HG02884 (cell line): Measurements from ENCODE around the gene OBP2A.

Experiments used
- ATAC-seq: cut with Tn5 transposase; IDR thresholded peaks from one replicate; pipeline ENCODE4 v1.9.1; 2021; ENCODE audit warnings: mild to moderate bottlenecking, moderate library complexity; ENCODE audit not compliant: unreplicated experiment

The OBP2A gene

GRCh38 chr9:135575995-135576631 lies 30.2 kb downstream of the OBP2A start:
- no peak for ATAC-seq

- ATAC-seq, result no peak
Measured at GRCh38 chr9:135577256-135577655, 31.3 kb downstream of the OBP2A start.

- ATAC-seq, result no peak
Measured at GRCh38 chr9:135579356-135579755, 33.4 kb downstream of the OBP2A start.

GRCh38 chr9:135579889-135580660 lies 34.1 kb downstream of the OBP2A start:
- ATAC-seq, result no peak

- no peak for ATAC-seq
Measured at GRCh38 chr9:135580664-135581380, 34.9 kb downstream of the OBP2A start.

GRCh38 chr9:135581636-135582426 lies 35.9 kb downstream of the OBP2A start:
- ATAC-seq, result no peak

DNA sequence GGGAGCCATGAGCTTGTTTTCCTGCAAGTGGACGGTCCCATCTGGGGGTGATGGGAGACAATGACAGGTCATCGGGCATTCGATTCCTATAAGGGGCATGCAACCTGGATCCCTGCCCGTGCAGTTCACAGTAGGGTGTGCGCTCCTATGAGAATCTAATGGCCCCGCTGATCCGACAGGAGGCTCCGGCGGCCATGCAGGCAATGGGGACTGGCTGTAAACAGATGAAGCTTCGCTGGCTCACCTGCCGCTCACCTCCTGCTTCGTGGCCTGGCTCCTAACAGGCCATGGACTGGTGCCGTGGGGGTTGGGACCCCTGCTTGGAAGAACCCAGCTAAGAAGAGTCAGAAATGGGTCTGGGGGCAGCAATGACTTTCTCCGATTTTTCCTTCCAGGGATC lies 36.6 kb downstream of the OBP2A start:
- ATAC-seq, result no peak

DNA sequence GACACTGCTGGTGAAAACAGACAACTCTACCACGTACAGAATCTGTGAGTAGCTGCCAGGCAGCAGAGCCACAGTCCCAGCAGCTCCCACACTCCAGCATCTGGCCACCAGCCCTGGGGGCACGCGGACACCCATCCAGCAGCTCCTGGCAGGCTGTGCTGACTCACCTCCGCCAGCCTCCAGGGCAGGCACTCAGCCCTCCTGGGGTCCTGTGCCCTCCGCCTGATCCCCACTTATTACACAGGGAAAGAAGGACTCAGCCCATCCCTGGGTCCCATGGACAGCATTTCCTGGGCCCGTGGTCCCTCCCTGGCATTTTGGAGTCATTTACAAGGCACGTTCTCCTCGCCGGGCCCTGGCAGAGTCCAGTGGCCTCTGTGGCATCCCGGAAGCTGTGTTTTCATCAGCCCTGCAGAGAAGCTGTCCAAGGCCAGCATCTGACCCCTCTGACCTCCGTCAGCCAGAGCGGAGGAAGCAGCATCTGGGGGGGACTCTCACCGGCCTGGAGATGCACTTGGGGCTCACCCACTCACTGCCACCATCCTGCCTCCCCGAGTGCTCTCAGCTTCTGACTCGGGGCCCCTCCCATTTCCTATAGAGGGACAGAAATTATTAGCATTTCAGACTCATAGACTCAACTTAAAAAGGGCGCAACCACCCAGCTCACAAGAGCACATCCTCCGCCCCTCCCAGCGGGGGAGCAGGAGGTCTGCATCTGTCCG lies 37.2 kb downstream of the OBP2A start:
- ATAC-seq, result no peak

GRCh38 chr9:135583688-135584011 lies 37.7 kb downstream of the OBP2A start:
- ATAC-seq, result no peak

- ATAC-seq, result no peak
Measured at GRCh38 chr9:135584371-135584770, 38.4 kb downstream of the OBP2A start.

DNA sequence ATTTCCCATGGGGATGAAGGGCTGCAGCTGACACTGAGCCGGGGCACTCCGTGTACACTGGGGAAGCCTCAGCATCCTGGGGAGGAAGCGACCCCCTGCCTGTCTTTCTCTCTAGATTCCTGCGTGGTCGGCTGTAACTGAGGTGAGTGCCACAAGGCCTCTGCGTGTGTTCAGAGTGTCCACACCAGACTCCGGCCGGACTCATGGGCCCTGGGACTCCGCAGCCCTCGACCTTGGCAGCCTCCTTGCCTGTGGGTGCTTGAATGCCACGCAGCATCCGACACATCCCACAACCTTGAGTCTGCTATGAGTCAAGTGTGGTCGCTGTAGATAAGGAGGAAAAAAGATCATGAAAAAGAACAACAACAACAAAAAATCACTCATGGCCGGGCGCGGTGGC lies 39.0 kb downstream of the OBP2A start:
- no peak for ATAC-seq

DNA sequence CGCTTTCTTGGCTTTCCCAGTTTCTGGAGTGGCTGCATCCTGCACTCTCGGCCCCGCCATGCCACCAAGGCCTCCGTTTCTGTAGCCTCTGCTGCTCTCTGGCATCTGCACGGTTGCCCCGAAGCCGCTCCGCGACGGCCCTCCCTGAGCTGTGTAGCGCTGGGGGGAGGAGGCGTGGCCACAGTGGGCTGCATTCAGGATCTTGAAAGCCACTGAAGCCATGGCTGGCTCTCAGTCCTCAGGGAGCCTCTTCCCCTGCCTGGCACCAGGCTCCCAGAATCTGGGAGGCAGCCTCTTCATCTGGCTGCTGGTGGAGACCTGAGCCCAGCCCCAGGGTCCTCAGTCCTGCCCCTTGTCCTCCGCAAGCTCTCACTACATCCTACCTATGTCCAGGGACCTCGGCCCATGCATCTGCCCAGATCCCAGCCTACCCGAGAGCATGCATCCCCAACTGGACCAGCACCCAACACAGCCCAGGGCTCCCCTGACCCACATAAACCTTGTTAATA lies 40.7 kb downstream of the OBP2A start:
- ATAC-seq, result no peak

- no peak for ATAC-seq
Measured at GRCh38 chr9:135587658-135588057, 41.7 kb downstream of the OBP2A start.

DNA sequence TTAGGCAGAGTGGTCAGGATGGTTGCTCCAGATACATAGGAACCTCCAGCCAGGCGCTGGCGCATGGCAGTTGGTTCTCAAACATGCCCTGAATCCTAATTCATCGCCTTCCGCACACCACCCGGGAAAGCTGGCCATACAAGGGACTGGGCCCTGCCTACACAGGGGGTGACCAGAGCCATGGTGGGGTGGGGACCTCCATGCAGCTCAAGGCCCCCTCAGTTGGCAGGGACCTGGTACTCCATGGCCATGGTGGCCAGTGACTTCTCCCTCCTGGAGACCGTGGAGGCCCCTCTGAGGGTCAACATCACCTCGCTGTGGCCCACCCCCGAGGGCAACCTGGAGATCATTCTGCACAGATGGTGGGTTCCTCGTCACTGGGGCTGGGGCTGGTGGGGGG lies 42.4 kb downstream of the OBP2A start:
- no peak for ATAC-seq

GRCh38 chr9:135588886-135589595 lies 43.1 kb downstream of the OBP2A start:
- no peak for ATAC-seq

DNA sequence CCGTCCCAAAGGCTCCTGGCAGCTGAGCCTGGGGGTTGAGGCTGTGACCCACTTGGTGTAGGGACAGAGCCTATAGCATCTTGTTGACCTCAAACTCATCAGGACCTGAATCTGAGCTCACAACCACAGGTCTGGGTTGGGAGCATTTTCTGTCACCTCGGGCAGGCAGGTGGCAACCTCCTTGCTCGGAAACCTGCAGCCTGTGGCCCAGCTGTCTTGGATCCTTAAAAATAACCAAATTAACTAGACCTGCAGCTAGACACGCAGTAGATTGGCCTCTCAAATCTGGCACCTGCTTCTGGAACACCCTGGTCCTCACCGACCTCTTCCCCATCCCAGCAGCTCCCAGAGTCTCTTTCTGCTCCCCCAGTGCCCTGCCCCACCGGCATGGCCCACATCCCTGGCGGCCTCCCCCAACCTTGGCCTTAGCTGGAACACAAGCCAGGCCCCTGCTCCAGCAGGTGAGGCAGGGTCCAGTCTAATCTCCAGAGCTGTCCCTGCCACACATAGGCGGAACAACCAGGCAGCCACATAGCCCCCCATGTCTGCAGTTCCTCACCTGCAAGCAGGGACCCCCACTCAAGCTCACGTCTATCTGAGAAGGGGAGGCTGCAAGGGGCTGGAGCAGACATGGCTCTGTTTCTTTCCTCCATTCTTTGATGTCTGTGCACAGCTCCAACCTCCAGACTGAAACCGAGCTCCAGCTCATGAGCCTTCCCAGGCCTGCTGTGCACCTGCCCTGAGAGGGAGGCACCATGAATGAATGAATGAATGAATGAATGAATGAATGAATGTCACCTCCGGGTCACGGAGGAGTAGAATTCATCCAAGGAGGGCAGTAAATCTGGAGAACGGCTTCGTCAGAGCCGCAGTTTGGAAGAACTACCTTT lies 43.9 kb downstream of the OBP2A start:
- ATAC-seq, result no peak

GRCh38 chr9:135590486-135591079 lies 44.7 kb downstream of the OBP2A start:
- no peak for ATAC-seq

DNA sequence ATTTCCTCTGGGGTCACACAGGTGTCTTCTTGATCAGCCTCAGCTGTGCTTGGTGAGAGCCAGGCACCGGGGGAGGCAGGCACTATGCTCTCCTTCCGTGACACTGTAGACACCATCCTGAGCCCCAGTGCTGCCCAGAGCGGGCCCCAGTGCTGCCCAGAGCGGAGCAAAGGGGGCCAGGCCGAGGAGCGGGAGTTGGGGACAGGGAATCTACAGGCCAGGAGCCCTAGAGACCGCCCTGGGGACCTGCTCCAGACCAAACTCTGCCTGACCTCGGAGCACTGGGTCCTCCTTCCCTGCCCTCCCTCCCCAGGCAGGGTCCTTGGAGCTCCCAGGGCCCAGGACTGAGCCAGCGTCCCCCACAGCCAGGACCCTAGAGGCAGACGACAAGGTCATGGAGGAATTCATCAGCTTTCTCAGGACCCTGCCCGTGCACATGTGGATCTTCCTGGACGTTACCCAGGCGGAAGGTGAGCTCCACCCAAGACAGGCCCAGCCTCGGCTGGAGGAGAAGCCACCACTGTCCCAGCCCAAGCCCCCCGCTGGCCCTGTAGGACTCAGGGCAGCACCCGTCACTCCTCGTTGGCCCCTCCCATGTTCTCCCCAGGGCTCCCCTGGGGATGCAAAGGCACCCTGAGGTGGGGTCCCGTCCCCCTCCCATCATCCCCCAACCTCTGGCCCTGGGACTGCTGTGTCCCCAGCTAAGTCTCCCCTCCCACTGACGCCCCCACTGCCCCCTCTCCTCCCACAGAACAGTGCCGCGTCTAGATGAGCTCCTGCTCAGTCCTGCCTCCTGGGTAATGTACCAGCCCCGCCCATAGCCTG lies 45.8 kb downstream of the OBP2A start:
- no peak for ATAC-seq
